GM21447 (cell line): Measurements from ENCODE around the gene CTNNA1.
"Not testable (repeated sequence)": the region's sequence is repeated elsewhere in the genome, so short reads cannot be mapped to it uniquely, and the experiment has no call there.

Source experiments
- ATAC-seq: cut with Tn5 transposase; IDR thresholded peaks from one replicate; pipeline ENCODE4 v1.9.1; 2021; ENCODE audit not compliant: unreplicated experiment

CTNNA1 gene

DNA sequence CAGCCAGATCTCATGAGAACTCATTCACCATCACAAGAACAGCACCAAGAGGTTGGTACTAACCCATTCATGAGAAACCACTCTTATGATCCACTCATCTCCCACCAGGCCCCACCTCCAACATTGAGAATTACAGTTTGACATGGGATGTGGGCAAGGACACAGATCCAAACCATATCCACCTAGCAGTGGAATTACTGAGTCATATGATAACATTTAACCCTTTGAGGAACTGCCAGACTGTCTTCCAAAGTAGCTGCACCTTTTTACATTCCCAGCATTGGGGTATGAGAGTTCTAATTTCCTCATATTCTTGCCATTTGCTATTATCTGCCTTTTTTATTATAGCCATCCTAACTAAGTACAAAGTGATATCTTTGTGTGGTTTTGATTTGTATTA lies 51.9 kb downstream of the CTNNA1 start:
- no peak for ATAC-seq

DNA sequence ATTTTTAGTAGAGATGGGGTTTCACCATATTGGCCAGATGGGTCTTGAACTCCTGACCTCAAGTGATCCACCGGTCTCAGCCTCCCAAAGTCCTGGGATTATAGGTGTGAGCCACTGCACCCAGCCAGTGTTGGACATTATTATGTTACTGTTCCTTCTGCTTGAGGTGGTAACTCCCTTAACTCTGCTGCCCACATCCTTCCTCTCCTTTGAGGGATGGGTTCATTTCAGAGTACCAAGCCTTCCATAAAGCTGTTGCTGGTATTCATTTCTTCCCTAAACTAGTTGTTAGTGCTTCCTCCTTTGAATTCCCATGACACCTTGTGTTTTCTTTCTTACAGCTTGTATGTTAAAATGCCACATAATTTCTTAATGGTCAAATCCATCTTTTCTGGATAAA lies 54.0 kb downstream of the CTNNA1 start:
- no peak for ATAC-seq

DNA sequence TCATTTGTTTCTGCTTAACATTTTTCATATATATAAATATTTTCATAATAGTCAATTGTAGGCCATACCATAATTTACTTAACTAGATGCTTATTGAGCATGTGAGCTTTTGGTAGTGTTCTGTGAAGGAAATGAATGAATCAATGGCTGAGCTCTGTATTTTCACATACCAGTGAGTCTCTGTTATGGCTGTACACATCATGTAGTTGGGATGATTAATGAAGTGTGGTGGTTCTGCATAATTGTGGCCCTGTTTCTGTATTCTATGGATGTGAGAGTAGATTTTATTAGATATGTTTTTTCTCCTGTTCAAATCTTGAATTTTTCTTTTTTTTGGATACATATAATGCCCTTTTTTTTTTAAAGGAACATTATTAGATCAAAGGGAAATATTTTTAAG lies 56.2 kb downstream of the CTNNA1 start:
- no peak for ATAC-seq

DNA sequence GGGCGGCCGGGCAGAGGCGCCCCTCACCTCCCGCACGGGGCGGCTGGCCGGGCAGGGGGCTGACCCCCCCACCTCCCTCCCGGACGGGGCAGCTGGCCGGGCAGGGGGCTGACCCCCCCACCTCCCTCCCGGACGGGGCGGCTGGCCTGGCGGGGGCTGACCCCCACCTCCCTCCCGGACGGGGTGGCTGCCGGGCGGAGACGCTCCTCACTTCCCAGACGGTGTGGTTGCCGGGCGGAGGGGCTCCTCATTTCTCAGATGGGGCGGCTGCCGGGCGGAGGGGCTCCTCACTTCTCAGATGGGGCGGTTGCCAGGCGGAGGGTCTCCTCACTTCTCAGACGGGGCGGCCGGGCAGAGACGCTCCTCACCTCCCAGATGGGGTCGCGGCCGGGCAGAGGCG lies 57.6 kb downstream of the CTNNA1 start:
- ATAC-seq: not testable (repeated sequence)

DNA sequence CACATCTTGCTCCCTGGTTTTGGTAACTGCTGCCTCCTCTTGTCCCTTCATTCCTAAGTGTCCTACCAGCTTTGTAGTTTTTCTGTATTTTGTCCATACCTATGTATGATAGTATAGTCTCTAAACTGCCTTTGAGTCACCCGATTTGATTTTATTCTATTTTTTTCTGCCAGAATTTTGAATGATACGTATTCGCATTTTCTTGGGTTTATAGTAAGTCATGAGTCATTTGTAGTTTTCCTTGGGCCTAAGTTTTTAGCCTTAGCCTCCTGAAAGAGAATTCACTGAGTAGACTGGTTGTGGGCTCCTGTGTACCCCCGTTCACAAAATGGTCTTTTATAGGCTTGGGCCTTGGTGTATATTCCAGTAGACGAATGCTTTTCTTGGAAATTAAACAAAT lies 62.3 kb downstream of the CTNNA1 start:
- ATAC-seq: no peak

DNA sequence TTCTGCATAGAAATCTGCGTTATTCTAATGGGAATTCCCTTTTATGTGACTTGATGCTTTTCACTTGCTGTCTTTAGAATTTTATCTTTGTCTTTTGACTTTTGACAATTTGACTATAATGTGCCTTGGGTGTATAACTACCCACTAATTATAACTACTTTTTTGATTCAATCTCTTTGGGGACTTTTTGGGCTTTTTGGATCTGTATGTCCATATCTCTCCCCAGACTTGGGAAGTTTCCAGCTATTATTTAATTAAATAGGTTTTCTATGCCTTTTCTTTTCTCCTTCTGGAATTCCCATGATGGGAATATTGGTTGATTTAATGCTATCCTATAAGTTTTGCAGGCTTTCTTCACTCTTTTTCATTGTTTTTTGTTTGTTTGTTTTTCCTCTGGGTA lies 64.0 kb downstream of the CTNNA1 start:
- ATAC-seq: no peak

DNA sequence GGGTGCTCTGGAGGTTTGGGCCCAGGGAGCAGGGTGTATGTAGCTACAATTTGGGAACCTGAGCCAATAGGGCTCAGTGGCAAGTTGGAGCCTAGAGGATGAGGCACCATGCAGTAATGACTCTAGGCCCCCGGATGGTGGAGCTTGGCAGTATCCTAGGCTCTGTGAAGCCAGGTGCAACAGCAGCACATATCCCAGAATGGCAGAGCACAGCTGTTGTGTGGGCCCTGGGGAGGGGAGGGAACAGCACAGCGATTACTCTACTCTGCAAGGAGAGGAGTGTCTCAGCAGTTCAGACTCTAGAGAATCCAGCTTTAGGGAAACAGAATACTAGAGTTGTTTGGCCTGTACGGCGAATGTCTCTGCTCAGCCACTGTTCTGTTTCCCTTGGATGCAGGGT lies 65.9 kb downstream of the CTNNA1 start:
- no peak for ATAC-seq

DNA sequence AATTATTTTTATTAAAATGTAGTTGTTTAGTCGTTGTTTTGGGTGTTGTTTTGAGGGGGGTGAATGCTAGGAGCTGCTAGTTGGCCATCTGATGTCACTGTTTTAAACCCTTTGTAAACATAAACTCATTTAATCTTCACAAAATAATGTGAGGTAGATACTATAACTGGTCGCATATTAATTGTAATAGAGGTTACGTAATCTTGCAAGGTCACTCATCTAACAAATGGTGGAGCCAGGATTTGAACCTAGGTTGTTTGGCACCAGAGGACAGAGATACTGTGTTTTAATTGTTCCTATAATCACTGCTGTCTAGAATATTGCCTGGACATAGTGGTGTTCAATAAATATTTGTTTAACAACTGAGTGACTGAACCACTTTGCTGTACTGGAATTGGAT lies 67.5 kb downstream of the CTNNA1 start:
- ATAC-seq: no peak

DNA sequence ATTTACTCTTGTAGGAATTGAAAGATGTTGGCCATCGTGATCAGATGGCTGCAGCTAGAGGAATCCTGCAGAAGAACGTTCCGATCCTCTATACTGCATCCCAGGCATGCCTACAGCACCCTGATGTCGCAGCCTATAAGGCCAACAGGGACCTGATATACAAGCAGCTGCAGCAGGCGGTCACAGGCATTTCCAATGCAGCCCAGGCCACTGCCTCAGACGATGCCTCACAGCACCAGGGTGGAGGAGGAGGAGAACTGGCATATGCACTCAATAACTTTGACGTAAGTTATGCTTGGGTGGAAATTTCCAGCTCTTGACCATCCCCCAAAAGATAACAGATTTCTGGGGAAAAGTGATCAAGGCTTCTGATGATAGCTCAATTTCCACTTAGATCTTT lies 71.3 kb downstream of the CTNNA1 start:
- no peak for ATAC-seq

DNA sequence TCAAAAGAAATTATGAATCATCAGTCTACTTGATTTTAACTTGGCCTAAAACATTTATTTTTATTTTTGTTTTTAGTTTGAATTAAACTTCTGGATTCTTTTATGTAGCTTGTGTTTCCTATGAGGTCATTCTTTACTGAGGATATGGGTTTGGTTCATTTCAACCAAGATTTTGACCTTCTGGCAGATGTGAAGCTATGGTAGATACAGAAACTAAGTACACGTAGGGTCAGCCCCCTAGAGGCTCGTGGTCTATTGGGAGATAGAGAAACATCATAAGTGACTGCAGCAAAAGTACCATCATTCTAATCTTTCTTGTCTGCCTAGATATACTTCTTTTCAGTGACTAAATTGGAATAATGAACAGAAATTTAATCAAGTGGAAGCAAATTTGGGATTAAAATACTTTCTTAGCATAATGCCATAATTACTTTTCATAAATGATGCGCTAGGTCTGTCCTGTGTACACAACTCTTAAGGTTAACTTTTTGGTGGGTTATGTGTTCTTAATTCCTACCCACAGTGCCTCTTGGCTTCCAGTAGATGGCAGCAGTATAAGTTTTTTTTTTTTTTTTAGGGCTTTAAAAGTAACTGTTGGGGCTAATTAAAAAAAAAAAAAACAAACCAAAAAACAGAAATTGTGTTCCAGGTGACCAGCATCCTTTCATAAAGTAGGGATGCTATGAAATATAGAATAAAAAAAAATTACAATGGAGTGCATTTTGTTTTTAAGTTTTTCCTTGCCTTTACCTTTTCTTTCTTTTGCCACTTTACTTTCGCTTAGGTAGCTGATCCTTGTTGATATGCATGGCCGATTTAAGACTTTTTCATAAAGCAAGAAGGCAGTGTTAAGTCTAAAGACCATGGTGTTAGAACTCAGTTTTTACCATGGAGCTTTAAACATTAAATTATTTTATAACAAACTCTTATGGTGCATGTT lies 72.0 kb downstream of the CTNNA1 start:
- ATAC-seq: no peak

DNA sequence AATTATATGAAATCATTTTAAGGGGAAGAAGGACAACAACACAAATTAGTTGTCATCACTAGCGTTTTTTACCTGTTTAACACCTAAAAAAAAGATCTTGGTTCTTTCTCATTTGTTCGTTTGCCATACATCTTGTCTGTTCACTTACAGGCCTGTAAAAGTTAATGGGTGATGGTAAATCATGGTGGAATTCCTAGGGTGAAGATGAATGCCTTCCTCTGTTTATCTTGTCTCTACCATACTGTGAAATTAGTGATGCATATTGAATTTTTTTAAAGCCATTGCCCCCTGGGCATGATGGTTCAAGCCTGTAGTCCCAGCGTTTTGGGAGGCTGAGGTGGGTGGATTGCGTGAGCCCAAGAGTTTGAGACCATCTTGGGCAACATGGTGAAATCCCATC lies 75.3 kb downstream of the CTNNA1 start:
- no peak for ATAC-seq

DNA sequence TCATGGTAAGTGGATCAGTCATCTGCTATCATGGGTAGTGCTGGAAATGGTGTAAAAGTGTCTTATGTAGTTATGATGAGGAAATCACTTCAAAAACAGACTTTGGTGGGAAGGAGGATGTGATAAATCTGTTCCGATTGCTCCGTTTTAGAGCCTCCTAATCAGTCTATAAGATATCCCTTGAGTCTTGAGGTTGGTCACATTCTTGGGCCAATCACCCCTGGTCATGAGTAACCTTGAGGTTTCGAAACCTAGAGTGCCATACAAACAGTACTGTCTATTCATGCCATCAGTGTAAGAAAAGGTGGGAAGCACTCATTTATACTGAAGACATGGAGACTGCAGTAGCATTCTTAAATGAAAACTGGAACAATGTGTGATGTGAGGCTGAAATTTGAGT lies 76.1 kb downstream of the CTNNA1 start:
- no peak for ATAC-seq

DNA sequence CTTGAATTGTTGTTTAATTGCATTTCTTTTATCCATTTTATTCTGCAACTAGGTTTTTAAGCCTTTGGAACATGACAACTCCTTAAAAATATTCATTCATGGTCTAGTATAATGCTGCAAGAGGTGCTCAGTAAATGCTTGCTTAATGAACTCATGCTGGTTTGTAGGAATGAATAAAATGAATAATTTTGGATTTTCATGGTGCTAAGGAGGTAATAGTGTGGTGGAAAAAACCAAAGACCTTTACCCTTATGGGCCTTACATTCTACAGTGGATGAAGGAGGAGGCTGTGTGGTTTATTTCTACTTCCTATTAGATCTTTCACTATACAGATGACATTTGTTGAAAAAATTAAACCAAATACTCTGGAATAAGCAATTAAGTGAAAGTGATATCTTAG lies 78.5 kb downstream of the CTNNA1 start:
- ATAC-seq: no peak

DNA sequence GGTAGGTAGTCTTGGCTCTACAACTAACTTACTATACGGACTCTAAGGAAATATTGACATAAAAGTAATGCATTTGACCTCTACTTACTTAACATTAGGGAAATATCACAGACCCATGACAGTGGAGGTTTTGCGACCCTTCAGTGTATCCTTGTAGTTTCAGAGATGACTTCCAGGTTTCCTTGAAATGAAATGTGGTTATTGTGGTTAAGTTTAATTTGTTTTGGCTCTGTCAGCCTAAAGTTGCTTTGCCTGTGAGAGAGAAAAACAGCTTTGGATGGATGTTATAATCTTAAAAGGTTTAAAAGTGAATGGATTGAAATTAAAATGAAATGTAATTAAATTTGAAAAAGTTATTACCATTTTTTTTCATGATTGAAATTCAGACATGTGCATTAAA lies 79.0 kb downstream of the CTNNA1 start:
- ATAC-seq: no peak

DNA sequence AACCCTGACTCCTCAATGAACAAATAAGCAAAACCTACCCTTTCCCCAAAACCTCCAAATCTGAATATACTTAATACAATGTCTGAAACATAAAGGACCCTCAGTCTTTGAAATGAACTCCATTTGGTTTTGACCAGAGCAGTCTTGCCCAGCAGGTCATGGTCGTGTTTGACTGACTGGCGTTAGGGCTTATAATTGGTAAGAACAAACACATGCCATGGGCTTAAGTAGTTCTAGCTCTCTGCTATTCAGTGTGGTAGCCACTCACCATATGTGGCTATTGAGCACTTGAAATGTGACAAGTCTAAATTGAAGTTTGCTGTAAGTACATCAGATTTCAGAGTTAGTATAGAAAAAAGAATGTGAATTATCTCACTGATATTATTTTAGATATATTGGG lies 79.9 kb downstream of the CTNNA1 start:
- ATAC-seq: no peak

DNA sequence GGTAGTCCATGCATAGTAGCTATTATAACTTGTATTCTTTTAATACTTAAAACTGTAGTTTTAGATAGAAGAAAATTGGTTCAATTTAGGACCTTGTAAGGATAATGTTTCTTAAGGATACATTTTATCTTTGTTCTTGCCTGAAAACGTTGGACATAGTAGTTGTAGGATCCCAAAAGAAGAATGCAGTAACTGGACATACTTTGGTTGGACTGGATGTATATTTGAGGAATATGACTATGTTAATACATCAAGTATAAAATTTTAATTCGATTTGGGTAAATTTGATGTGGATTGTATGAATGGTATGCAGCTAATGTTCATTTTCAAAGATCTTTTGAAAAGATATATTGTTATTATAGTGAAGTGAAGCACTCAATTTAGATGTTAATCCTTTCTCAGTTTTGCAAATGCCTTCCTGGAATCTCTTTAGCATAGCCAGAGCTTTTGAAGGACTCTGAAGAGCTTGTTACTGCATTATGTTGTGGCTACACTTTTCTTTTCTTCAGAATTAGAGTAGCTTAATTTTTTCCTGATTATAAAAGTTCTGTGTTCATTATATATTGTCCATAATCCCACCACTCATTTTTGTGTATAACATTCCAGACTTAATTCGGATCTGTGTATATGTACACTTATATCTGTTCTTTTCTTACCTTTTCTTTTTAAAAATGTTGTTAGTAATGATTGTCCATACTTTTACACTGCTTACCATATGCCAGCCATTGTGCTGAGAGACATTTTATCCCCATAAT lies 80.7 kb downstream of the CTNNA1 start:
- ATAC-seq: no peak

DNA sequence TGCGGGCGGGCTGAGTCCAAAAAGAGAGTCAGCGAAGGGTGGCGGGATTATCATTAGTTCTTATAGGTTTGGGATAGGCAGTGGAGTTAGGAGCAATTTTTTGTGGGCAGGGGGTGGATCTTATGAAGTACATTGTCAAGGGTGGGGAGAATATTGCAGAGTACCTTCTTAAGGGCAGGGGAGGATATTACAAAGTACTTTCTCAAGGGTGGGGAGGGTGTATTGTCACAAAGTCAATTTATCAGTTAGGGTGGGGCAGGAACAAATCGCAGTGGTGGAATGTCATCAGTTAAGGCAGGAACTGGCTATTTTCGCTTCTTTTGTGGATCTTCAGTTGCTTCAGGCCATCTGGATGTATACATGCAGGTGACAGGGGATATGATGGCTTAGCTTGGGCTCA lies 81.6 kb downstream of the CTNNA1 start:
- not testable (repeated sequence) for ATAC-seq

DNA sequence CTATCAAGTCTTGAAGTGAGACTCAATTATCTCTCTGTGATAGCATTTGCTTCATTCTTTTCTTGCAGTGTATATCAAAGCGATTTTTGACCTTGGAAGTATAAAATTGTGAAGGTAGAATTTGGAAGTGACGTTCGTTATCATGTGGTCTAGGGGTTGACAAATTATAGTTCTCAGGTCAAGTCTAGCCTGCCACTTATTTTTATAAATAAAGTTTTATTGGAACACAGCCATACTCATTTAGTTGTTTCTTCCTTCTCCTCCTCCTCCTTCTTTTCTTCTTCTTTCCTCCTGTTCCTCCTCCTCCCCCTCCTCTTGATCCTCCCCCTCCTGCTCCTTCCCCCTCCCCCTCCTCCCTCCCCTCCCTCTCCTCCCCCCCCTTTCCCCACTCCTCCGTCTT lies 83.9 kb downstream of the CTNNA1 start:
- no peak for ATAC-seq

DNA sequence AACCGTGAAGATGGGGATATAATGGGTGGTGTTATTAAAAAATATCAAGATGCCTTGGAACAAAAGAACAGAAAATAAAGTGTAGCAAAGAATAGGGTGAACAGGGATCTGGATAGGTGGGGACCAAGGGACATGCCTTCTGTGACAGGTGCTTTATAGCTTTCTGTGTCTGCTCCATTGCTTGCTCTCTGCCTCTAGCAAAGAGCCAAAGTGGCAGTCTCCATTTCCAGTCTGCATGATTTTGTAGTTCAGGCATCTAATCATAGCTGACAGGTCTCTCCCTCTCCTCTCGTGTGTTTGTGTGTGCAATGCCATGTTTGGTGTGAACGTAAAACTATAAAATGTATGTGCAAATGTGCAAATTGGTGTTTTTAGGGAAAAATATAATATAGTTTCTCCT lies 86.9 kb downstream of the CTNNA1 start:
- ATAC-seq: no peak

DNA sequence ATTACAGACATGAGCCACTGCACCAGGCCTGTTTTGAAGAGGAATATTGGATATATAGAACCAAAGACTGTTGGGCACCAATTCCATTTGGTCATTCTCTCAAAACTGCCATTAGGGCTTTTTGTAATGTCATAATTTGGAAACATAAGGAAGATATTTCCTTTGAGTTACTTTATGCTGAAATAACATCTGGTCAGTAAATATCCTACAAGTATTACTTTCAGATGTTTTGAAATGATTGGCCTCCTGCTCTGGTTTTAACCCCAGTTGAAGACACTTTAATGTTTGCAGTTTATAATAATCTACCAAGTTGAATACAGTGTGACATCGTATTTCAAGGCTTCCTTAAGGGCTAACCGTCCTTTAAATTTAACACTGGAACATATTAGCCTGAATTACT lies 88.3 kb downstream of the CTNNA1 start:
- no peak for ATAC-seq

DNA sequence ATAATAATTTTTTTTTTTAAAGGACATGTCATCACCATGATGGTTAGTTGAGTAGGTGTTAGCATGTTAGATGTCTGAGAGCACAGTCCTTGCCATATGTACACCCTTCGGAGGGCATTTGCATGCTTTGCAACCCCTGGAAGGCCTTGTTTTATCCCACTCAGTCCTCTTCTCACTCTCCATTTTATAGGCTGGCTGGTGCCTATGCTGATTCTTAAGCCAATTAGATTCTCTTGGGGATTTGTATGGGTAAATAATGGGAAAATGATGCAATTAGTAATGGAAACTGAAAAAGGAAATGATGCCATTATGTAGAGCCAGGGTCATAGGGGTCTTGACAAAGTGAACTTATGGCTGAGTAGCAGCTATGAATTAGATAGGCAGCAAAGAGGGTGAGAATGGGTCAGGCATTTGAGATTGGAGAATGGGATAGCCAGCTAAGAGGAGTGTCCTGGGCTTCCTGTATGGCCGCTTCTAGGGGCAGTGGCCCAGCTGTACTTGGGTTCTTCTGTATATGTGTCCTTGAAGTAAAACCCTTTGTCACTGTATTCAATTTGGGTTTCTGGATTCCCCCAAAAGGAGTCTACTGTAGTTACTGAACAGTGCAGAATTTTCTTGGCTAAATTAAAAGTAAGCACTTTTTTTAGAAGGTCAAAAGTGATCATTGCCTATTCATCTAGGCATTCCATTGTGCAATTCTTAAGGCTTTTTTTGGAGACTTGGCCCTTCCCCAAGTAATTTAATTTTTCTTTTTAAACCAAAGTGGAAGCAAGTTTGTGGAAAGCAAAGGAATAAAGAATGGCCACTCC lies 90.3 kb downstream of the CTNNA1 start:
- ATAC-seq: no peak

DNA sequence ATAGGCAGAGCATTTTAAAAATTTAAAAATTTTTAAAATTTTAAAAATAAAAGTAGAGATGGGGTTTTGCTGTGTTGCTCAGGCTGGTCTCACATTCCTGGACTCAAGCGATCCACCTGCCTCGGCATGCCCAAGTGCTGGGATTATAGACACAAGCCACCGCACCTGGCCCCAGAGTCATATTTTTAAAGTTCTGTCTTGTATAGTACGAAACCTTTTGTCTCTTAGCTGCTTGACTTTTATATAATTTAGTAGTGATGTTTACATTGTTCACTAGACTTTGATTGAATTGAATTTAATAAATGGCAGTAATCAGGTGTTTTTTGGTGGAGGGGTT lies 90.9 kb downstream of the CTNNA1 start:
- no peak for ATAC-seq
